Prostate gland (tissue), 2 donors: Measurements from ENCODE around the gene SEZ6.

Experiments used
- POLR2A ChIP-seq: fragments of 450-650 bp; IDR thresholded peaks from one replicate; pipeline ENCODE4 v1.6.1; 2016; ENCODE audit warnings: antibody characterized with exemption, mild to moderate bottlenecking
- TF ChIP-seq, protein P1 (sequence below), 4 experiments: fragments of 200-600 bp in 2 of 4; fragments of 450-650 bp in 2 of 4; sonication (generic) in 2 of 4; IDR thresholded peaks; 1 replicate in 3 of 4; 2 replicates in 1 of 4; pipeline ENCODE4 v1.5.1; 2016 to 2019; ENCODE audit warnings: antibody characterized with exemption in 4 of 4, mild to moderate bottlenecking in 2 of 4, moderate library complexity in 2 of 4

DNA sequence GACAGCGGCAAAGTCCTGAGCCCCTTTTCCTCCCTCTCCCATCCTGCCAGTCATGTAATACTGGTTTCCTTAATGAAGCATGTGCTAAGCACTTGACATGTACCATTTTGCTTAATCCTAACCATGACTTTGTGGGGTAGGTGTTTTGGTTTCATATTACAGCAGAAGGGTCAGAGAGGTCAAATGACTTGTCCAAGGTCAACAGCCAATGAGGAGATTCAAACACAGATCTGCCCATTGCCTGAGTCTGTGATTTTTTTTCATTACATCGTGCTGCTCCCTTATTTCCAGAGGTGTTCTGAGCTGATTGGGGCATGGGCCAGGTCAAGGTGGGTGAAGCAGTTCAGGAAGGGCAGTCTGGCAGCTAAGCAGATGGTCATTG is 36.9 kb downstream of the SEZ6 start:
- TF ChIP-seq, protein P1, sequence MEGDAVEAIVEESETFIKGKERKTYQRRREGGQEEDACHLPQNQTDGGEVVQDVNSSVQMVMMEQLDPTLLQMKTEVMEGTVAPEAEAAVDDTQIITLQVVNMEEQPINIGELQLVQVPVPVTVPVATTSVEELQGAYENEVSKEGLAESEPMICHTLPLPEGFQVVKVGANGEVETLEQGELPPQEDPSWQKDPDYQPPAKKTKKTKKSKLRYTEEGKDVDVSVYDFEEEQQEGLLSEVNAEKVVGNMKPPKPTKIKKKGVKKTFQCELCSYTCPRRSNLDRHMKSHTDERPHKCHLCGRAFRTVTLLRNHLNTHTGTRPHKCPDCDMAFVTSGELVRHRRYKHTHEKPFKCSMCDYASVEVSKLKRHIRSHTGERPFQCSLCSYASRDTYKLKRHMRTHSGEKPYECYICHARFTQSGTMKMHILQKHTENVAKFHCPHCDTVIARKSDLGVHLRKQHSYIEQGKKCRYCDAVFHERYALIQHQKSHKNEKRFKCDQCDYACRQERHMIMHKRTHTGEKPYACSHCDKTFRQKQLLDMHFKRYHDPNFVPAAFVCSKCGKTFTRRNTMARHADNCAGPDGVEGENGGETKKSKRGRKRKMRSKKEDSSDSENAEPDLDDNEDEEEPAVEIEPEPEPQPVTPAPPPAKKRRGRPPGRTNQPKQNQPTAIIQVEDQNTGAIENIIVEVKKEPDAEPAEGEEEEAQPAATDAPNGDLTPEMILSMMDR (IDR thresholded peaks at IDR 0.05): no peak
- no peak for TF ChIP-seq POLR2A
